Femur (tissue), 1 donor: ENCODE results near the gene PLCL2.

Experiments
- DNase-seq: peaks from one replicate; pipeline ENCODE4 v3.0.0-alpha.2; 2017

Gene PLCL2

DNA sequence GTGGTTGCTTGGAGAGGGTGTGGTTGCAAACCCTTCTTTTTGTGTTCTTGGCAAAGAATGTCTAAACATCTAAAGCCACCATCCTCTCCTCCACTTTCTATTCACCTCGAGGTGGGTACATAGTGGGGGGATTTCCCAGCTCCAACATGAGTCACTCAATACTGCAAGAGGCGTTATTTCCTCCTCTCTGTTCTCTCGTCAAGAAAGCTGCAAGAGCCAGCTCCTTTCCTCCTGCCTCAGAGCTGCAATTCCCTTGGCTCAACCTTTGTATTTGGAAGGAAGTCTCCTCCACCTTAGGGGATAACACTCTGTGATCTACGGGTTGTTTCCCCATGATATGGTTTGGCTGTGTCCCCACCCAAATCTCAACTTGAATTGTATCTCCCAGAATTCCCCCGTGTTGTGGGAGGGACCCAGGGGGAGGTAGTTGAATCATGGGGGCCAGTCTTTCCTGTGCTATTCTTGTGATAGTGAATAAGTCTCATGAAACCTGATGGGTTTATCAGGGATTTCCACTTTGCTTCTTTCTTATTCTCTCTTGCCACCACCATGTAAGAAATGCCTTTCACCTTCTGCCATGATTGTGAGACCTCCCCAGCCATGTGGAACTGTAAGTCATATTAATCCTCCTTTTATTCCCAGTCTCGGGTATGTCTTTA, 138.4 kb downstream of the PLCL2 start:
- no peak for DNase-seq

DNA sequence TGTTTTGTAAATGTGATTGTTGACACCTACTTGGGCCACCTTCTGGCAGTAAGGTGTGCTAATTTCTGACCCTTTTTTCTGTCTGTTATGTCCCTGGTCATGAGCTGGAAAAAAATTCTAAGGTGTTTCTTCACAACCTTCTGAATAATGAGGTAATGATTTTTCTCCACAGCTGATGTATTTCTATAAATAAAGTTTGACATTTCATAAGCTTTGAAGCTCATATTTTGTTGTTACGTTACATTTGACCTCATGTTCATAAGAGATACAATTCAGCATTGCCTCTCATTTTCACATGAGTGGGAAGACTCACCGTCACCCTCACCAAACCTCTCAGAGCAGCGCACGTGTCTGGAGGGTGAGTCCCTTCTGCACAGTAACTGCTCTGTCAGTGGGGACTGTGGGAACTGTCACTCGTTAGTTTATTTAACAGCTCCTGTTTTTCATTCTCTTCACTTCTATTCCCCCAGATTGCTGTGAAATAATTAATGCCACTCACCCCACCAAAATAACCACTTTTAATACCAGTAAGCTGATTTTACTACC, 140.9 kb downstream of the PLCL2 start:
- no peak for DNase-seq

DNA sequence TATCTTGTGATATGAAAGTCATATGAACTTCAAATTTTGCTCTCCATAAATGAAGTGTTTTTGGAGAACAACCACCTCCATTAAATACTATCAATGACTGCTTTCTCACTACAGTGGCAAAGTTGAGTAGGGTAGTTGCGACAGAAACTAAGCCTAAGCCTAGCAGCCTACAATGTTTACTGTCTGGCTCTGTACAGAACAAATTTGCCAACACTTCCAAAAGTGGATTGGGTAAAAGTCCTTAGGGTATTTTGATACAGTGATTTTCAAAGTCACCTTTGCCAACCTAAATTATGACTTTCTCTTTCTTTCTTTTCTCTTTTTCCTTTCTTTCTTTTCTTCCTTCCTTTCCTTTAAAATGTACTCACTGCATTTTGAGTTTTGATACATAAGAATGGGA, 142.6 kb downstream of the PLCL2 start:
- DNase-seq, result no peak

DNA sequence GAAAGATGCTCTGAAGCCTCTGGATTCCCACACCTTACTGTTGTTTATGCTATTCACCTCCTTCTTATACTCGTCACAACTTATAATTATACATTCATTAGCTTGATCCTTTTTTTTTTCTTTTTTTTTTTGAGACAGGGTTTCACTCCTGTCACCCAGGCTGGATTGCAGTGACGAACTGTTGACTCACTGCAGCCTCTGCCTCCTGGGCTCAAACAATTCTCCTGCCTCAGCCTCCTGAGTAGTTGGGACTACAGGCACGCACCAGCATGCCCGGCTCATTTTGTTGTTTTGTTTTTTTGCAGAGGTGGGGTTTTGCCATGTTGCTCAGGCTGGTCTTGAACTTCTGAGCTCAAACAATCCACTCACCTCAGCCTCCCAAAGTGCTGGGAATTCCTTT, 143.6 kb downstream of the PLCL2 start:
- DNase-seq, result no peak

DNA sequence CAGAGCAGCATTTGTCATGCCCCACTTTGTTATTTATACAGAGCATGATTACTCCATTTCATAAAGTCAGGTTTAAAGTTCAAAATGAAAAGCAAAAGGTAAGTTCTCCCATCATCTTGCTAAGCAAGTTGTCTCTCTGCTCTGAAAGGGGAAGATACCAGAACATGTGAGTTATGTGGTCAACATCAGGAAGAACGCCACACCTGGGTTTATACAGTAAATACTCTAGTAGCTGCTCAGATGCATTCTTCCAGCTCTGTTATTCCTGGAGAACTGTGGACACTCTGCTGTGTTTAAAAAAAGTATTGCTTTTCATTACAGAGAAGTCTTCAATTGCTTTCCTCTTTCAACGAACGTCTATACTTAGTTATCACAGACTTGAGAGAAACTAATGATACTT, 145.7 kb downstream of the PLCL2 start:
- DNase-seq, result no peak

DNA sequence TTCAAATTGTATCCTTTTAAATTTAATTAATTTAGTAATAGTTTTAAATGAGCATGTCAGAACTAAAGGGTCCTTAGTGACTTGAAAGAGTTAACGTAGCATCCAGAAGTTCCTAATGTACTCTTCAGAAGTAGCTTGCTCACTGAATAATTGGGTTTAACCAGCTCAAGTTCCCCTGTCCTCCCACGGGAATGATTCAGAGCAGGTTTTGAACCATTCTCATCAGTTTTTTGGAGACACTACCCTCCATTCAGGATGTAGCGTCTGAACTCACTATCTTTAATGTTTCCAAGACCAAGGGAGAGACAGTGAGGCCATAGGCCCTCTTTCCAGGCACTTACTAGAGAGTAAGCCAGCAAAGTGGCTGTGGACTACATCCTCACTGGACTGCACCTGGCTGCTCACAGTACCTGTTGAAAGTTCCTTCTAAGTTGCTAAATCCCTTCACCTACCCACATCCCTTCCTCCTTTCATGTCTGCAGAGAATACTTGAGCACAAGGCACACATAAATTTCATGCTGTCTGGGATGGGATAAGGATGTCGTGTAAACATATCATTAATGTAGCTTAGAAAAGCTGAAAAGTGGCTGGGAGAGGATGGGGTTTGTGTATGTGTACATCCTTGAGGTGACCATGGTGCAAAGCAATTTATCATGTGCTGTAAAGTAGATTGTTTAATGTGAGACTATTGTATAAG, 146.3 kb downstream of the PLCL2 start:
- no peak for DNase-seq

DNA sequence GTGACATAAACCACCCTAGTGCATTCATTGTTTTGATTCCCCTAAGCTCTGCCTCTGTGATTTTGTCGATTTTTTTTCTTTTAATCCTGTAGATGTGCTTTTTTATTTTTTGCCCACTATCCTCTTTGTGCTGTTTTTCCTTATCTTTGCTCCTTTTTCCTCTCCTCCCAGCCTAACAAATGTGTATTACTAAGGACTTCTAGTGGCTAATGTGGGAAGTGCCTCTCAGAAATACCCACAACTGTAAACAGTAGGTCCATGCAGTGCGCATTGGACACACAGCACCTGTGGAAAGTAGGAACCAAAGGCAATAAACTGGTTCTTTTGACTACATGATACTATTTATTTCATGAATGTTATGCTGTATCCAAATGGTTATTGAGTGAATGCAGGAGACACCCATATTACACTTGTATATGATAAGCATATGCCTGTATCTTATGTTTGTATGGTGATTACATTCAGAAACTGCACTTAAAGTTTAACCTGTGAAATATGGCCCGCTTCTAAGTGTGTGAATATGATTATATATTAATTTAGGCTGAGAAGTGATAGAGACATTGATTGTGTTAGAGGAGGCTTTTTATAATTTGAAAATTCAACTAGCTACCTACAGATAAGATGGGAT, 147.8 kb downstream of the PLCL2 start:
- no peak for DNase-seq

DNA sequence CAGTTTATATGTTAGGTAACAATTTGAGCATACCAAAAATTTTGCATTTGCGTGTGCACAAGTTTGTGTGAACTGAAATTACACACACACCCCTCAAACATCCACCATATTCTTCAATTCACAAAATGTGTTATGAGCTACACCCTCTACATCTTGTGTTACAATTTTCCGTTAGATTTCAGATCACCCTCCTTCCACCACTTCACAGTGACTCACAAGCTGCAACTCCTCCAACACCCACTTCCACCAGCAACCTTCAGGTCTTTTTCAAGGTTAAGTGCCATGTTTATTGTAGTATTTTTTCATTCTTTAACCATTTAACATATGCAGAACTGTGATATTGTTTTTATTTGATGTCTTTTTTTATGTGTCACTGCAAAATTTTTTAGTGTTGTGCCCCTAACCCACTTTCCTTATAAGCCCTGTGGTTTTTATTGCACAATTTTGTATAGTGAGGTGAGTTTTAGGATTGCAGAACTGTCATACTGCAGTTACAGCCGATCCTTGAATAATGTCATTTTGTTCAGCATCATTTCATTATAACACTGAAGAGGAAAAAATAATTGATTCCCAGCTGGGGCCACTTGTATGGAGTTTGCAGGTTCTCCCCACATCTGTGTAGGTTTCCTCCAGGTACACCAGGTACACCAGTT, 148.9 kb downstream of the PLCL2 start:
- DNase-seq, result no peak

DNA sequence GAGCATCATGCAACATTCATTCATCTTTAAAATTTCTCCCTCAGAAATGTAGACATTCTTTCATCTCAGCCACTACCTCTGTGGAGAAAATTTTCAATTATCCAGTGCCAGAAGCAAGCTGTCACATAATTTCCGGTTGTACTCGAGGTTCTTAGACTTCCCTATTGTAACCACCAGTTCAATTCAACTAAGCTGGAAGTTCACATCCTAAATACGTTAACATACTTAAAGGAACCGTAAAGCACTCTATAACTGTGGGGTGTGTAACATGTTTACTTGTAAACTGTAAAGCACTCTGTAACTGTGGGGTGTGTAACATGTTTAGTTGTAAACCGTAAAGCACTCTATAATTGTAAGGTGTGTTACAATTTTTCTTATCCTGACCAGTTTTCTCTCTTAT, 150.3 kb downstream of the PLCL2 start:
- no peak for DNase-seq

DNA sequence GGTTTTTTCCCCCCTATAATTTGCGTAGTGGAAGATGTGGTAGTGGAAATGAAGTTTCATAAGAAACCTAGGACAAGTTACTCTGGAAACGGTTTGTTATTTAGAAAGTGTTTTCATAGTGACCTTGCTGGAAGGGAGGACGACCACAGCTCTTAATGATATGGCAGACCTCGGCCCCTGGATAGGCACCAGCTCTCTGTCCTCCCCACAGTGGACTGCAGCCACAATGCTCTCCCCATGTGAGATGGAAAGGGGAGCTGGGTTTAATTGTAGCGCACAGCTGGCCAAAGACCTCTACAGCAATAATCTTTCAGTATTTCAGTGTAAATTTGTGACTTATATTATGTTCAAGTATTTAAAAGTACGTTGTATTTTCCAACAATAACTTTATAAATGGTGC, 151.2 kb downstream of the PLCL2 start:
- DNase-seq, result peak; percentile 78

DNA sequence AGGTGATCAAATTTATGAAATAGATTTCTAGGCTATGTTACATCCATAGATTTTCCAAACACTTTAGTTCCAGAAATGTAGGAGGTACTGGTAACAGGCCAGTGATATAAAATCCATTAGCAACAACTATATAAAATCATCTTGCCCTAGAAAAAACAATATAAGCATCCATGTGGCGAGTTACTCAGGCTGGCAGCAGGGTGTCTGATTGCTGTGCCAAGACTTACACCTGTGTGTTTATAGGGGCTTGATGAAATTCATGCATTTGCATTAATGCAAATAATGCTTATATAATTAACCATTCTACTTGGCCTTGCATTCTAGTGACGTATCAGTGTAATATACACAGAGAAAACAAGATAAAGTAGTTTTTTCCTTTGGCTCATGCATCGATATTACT, 153.4 kb downstream of the PLCL2 start:
- DNase-seq, result no peak

DNA sequence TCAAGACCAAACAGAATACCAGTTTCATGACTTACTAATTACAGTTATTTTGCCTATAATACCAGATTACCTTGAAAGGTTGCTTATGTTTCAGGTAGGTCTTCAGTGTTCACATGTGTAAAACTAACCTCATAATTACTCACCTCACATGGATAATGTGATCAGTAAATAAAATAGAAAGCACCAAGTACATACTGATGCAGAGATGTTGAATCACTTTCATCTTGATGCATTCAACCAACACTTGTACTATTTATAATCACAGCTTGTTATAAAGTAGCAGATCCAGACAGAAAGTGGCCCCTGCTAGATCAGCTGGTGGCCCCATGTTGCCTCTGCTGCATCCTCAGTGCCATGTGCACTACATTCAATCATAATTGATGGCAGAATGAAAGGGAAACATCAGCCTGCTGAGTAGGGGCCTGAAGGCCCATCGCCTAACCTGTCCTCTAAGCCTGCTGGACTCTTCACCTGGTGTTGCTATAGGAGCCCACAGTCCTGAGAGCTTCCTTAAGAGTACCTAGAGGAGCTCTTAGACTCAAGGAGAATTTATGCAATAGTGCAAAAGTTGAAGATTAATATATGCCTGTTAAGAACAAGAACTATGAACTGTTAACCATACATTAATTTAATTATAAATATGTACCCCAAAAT, 154.3 kb downstream of the PLCL2 start:
- DNase-seq, result no peak

DNA sequence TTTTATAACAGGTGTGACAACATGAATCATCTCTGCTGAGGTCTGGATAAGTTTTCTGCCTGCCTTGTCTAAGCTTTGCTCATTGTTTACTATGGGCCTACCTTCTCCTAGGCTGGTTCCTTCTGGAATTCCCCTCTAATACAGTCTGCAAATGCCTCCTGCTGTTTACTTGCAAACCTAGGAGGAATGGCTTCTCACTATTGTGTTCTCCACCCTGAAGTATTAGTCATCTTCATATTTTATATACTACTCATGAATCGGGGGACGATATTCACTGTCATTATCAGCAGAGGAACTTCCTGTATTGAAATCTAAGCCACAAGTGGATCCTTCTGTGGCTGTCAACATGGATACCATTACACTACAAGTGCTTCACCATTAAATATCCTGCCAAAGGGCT, 154.8 kb downstream of the PLCL2 start:
- DNase-seq, result no peak

DNA sequence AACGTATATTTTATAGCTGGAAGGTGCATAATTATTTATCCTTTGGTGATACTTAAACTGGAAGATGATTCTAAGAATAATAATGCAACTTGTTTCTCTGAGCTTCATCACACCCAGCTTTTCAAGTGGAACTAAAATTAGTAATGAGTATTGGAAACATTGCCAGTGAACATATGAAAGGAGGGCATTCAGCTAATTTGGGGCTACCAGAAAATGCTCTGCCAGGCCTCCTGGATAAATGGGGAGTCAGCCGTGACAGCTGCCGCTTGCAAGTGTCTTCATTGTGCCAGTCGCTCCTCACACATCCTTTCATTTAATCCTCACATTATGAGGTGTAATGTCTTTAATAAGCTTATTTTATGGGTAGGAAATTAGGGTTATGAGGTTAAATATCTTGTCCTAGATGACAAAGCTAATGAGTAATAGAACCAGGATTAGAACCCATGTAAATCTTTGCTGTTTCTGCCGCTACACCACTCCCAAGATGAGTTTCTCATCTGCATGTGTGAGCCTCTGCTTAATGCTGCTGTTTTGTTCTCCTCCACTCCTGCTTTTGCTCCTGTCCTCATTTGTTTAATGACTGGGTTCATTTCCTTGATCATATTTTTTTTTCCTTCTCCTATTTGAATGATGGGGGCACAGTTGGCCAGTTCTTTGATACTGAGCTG, 155.7 kb downstream of the PLCL2 start:
- no peak for DNase-seq

DNA sequence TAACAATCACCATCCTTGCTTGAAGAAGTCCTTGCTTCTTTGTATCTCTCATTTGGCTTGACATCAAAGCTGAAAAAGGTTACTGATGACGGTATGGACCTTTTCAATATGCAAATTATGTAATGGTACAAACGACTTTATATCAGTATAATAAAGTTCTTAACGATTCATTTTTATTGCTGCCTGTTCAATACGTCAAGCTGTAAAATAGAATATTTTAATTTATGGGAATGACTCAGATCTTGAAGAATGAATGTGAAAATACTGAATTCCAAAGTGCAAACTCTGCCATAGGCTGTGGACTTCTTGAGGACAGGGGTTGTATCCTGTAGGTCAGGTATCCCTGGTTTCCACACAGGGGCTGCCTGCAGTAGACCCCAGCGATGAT, 156.2 kb downstream of the PLCL2 start:
- DNase-seq, result no peak

DNA sequence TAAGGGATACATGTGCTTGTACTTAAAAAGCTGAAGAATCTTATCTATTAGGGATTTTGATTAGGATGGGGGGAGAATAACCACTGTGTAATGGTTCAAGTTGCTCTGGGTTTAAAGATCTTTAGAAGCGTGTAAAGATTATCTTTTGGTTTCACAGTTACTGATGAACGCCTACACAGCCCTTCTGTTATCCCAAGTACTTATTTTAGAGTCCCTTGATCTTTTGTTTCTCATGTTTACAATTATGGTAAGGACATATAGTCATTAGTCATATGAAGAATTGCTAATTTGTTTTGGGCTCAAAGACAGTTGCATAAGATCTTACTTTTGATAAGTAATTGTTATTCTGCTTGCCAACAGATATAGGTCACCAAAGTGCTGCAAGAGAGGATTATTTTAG, 160.1 kb downstream of the PLCL2 start:
- DNase-seq, result no peak

DNA sequence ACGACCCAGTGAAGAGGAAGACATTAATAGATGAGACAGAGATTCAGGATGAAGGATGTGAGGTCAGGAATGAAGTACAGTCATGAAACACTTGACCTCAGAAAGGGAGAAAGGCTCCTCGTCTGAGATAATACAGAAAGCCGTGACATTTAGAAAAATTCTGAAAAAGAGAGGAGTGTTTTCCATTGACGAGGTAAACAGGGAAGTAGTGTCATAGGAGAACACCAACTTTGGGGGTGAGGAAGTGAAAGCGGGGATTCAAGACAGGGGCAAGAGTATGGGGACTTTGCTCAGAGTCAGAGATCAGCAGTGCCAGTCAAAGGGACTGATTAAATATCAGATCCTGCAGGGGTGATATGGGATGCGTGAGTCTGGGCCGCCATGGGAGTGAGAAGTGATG, 160.9 kb downstream of the PLCL2 start:
- DNase-seq, result no peak

DNA sequence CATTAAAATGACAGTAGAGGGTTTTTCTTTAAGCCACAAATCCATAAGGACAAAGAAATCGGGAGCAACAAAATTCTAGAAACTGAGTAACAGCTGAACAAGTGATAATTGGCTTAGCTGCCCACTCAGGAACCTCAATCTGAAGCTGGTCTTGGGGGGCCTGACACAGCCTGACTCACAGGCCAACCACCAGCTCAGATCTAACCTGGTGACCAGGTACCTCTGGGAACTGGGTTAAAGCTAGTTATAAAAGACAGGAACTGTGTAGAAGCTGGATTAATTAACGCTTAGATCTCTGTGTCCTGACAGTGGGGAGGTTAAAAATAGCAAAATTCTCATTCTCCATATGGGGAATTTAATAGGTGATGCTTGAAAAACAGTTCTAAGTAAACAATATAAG, 161.9 kb downstream of the PLCL2 start:
- no peak for DNase-seq

DNA sequence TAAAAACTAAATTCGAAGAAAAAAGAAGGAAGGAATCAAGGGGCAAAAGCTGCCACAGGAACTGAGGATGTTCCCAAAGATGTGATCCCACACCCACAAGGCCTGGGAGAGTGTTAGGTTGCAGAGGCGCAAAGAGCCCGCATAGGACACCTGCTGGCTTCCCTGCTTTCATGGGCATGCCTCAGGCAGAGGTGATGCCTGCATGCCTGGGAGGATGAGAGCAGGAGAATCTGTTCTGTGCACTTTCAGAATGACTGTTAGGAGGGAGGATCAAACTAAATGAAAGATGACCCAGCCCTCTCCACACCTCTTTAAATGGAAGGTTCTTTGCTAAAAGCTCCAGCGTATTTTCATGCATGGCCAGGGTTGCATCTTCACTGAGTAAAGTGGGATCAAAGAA, 162.4 kb downstream of the PLCL2 start:
- no peak for DNase-seq

DNA sequence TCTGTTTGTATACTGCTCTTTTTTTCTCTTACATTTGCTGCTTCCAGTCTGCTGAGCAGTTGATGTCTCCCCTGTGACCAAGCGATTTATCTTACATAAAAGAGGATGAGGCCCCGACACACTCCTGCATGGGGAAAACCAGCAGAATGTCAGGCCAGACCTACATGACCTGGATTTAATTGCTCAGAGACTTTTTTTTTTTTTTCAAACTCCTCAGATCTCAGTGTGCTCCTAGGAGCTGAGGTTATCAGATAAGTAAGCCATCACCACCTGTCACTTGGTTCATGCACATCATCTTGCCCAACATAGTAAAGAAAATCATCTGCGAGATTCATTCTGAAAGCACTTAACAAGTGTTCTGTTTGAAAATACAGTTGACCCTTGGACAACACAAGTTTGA, 163.1 kb downstream of the PLCL2 start:
- DNase-seq, result no peak

DNA sequence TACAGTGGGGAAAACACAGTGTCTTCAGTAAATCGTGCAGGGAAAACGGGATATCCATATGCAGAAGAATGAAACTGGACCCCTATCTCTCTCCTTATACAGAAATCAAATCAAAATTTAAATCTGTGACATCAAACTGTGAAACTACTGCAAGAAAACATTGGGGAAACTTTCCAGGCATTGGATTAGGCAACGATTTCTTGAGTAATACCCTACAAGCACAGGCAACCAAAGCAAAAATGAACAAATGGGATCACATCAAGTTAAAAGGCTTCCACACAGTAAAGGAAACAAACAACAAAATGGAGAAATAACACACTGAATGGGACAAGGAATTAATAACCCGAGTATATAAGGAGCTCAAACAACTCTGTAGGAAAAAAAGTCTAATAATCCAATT, 165.3 kb downstream of the PLCL2 start:
- no peak for DNase-seq

DNA sequence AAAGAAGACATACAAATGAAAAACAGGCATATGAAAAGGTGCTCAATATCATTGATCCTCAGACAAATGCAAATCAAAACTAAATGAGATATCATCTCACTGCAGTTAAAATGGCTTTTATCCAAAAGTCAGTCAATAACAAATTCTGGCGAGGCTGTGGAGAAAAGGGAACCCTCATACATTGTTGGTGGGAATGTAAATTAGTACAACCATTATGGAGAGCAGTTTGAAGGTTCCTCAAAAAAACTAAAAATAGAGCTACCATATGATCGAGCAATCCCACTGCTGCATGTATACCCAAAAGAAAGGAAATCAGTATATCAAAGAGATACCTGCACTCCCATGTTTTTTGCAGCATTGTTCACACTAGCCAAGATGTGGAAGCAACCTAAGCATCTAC, 165.8 kb downstream of the PLCL2 start:
- DNase-seq, result no peak

DNA sequence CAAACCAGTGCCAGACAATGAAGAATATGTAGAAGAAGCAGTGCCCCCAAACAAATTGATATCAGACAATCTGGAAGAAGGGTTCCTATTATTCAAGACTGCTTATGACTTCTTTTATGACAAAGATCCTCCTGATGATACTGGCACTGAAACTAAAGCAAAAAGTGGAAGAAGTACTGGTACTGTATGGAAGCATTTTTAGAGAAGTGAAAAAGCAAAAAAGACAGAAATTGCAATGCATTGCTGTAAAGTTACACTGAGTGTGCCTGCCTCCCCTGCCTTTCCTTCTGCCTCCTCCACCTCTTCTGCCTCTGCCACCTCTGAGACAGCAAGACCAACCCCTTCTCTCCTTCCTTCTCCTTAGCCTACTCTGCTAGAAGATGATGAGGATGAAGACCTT, 167.6 kb downstream of the PLCL2 start:
- no peak for DNase-seq
